ENCODE results near the gene RTP5.

Gene RTP5

GRCh38 chr2:241857572-241858121 is 11.9 kb upstream of the RTP5 start:
- no peak for DNase-seq

- no peak for DNase-seq
These were observed 11.1 kb upstream of the RTP5 start, which contains the start of gene PDCD1 for GRCh38 chr2:241858206-241859016. Gene PDCD1 (minus strand): TSS chr2:241858894. CDS start chr2:241858838, 56 bp downstream.

GRCh38 chr2:241859017-241859435 is 10.5 kb upstream of the RTP5 start:
- DNase-seq = no peak

GRCh38 chr2:241859436-241860183 is 9.9 kb upstream of the RTP5 start:
- no peak for DNase-seq

- DNase-seq = no peak
These were observed 9.1 kb upstream of the RTP5 start for GRCh38 chr2:241860184-241861078.

GRCh38 chr2:241861264-241861663 is 8.3 kb upstream of the RTP5 start:
- DNase-seq = no peak

GRCh38 chr2:241862093-241862492 is 7.4 kb upstream of the RTP5 start:
- DNase-seq = no peak

GRCh38 chr2:241862775-241863535 is 6.6 kb upstream of the RTP5 start:
- DNase-seq = no peak

GRCh38 chr2:241863536-241863954 is 6.0 kb upstream of the RTP5 start:
- no peak for DNase-seq

GRCh38 chr2:241864168-241864849 is 5.2 kb upstream of the RTP5 start:
- DNase-seq = no peak

- DNase-seq = no peak
These were observed 4.7 kb upstream of the RTP5 start for GRCh38 chr2:241864850-241865213.

- no peak for DNase-seq
These were observed 4.0 kb upstream of the RTP5 start for GRCh38 chr2:241865416-241865956.

- peak; percentile 45 for DNase-seq
These were observed 3.4 kb upstream of the RTP5 start for GRCh38 chr2:241865957-241866789.

GRCh38 chr2:241866790-241867645 is 2.5 kb upstream of the RTP5 start:
- DNase-seq = no peak

GRCh38 chr2:241867776-241868420 is 1.6 kb upstream of the RTP5 start:
- DNase-seq = no peak

- no peak for DNase-seq
These were observed 858 bp upstream of the RTP5 start for GRCh38 chr2:241868661-241869081.

- DNase-seq = no peak
These were observed 582 bp downstream of the RTP5 start for GRCh38 chr2:241870081-241870541.
